ENCODE measurements around the gene EIF4G2. TPM values are rescaled to one million over a fixed set of nuclear protein-coding genes. Genes with fewer than 3 reads are reported as not detected.

EIF4G2 gene
- total and polyA plus RNA-seq, 7 donors, result 301 to 581 (median 425) TPM

DNA sequence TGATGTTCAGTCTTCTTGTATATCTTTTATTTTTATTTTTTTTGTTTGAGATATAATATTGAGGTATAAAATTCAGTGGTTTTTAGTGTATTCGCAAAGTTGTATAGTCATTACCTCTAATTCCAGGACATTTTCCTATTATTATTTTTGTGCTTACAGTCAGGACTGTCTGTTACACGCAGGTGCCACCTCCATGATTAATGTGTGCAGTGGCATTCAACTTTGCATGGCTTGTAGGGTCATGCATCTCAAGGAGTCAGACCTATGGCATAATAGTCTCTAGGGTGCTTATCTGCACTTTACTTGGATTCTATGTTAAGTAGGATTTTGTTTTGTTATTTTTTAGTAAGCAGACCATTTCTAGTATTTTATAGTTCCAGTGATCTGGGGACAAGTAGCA lies 56.7 kb downstream of the EIF4G2 start:
- intact Hi-C loops (cut with DNase I), result no loop called here
- TF ChIP-seq CTCF (IDR thresholded peaks at IDR 0.05), result no peak
- TF ChIP-seq EP300 (IDR thresholded peaks at IDR 0.05), result no peak
- no peak for TF ChIP-seq POLR2AphosphoS5 (IDR thresholded peaks at IDR 0.05)
- TF ChIP-seq POLR2A (IDR thresholded peaks at IDR 0.05), result no peak
- Histone ChIP-seq H3K27ac (peak overlapping the region in 2 of 4 donors; percentile 88 to 94), H3K4me3 (peak overlapping the region; percentile 70 to 93 (median 84)), H3K9me3 (no peaks in the 10 kb centered on the region), H3K27me3 (no peaks in the 10 kb centered on the region), H3K36me3 (peaks cover 0 to 41% (median 9%) of the 10 kb centered on the region in 4 donors), H3K4me1 (peaks cover 0 to 17% (median 13%) of the 10 kb centered on the region in 4 donors)
- 13 to 39% methylated on average over 2 of the region's 2 CpGs for WGBS, 2 donors
- no peak for DNase-seq

GRCh38 chr11:10751581-10751940 lies 57.2 kb downstream of the EIF4G2 start:
- H3K4me3 ChIP-seq, result peak overlapping the region; percentile 70 to 93 (median 84)
- H3K9me3 ChIP-seq, result no peaks in the 10 kb centered on the region
- H3K27me3 ChIP-seq, result no peaks in the 10 kb centered on the region
- intact Hi-C loops (cut with DNase I), result no loop called here
- peaks cover 0 to 17% (median 13%) of the 10 kb centered on the region in 4 donors for H3K4me1 ChIP-seq
- peak overlapping the region; percentile 88 to 94 (median 92) for H3K27ac ChIP-seq
- 0 to 1% methylated on average over 14 of the region's 14 CpGs for WGBS, 2 donors
- no peak for TF ChIP-seq POLR2AphosphoS5 (IDR thresholded peaks at IDR 0.05)
- TF ChIP-seq EP300 (IDR thresholded peaks at IDR 0.05), result no peak
- no peak for TF ChIP-seq POLR2A (IDR thresholded peaks at IDR 0.05)
- TF ChIP-seq CTCF (IDR thresholded peaks at IDR 0.05), result no peak
- peaks cover 0 to 36% (median 7%) of the 10 kb centered on the region in 4 donors for H3K36me3 ChIP-seq
- DNase-seq, result no peak

DNA sequence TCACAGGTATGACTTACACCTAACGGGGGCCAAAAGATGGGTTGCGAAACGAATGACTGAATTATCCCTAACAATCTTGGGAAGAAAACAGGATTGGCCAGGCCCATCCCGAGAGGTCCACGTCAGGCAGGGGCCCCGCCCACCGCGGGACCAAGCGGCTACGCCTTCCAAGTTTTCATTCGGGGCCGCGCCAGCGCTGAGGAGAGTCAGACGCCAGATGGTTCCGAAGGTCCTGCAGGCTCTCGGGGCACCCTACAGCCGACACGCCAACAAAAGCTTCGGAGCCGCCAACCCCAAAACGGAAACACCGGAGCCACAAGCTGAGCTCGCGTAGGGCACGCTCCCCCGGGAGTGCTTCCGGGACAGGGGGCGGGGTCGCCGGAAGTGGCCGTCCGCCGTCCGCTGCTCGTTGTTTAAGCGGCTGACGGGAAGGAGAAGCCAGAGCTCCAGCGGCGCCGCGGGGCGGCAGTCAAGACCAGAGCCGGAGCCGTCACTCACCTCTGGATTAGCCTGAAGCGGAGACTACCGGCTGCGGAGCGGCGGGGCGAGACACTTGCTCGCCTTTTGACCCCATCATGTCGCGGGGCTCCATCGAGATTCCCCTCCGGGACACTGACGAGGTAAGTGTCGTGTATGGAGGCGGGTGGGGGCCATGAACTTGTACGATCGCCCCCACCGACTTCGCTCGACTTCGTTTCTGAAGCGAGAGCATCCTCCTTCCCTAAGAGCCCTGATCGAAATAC lies 57.7 kb downstream of the EIF4G2 start, which contains the start of gene CTR9:
Gene CTR9, plus strand, starts transcription at position 409 of the 743 bp plus-strand sequence. Its CDS starts 167 bp downstream, at position 576.
- peak; percentile 96 for DNase-seq
- no peaks in the 10 kb centered on the region for H3K9me3 ChIP-seq
- 0% methylated on average over 67 of the region's 67 CpGs for WGBS, 2 donors
- H3K4me3 ChIP-seq, result peak within 1 kb of the TSS; percentile 70 to 93 (median 84)
- H3K4me1 ChIP-seq, result peaks cover 0 to 17% (median 13%) of the 10 kb centered on the region in 4 donors
- no peaks in the 10 kb centered on the region for H3K27me3 ChIP-seq
- TF ChIP-seq CTCF (IDR thresholded peaks at IDR 0.05) (no peak), POLR2AphosphoS5 (IDR thresholded peaks at IDR 0.05) (peak; percentile 83 to 95 (median 90)), POLR2A (IDR thresholded peaks at IDR 0.05) (peak; percentile 87 to 90)
- H3K36me3 ChIP-seq, result peaks cover 0 to 32% (median 5%) of the 10 kb centered on the region in 4 donors
- H3K27ac ChIP-seq, result peak within 1 kb of the TSS; percentile 88 to 94 (median 92)
- intact Hi-C loops (cut with DNase I), result no loop called here

DNA sequence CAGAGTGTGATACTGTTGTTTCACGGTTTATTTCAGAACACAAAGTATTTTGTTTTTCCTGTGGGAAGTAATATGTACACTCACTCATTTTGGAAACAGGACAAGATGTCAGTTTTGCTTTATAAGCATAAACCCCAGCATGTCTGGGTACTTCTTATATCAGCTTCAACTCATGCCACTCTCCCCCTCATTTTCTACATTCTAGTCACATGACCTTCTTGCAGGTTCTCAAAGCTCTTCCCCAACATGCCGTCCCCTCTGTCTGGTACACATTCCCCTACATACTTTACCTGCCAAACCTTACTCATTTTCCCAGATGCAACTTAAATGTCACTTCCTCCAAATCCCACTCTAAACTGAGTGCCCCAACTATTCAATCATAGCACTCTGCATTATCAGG lies 59.2 kb downstream of the EIF4G2 start:
- no peak overlapping the region for H3K27ac ChIP-seq
- H3K9me3 ChIP-seq, result no peaks in the 10 kb centered on the region
- WGBS, 2 donors, result 87 to 88% methylated on average over 2 of the region's 2 CpGs
- H3K27me3 ChIP-seq, result no peaks in the 10 kb centered on the region
- H3K4me1 ChIP-seq, result peaks cover 0 to 17% (median 13%) of the 10 kb centered on the region in 4 donors
- intact Hi-C loops (cut with DNase I), result no loop called here
- TF ChIP-seq POLR2AphosphoS5 (IDR thresholded peaks at IDR 0.05), result no peak
- TF ChIP-seq CTCF (IDR thresholded peaks at IDR 0.05), result no peak
- no peak for TF ChIP-seq POLR2A (IDR thresholded peaks at IDR 0.05)
- no peak for TF ChIP-seq EP300 (IDR thresholded peaks at IDR 0.05)
- no peak for DNase-seq
- H3K4me3 ChIP-seq, result no peak overlapping the region
- peaks cover 0 to 16% (median 0%) of the 10 kb centered on the region in 4 donors for H3K36me3 ChIP-seq
